ENCODE data around the gene IYD.

The IYD gene

GRCh38 chr6:150409576-150410066 is 40.8 kb downstream of the IYD start:
- no peak overlapping the region for H3K4me3 ChIP-seq (ENCODE audit: low read length, poor library complexity, severe bottlenecking)
- no peaks in the 10 kb centered on the region for H3K4me1 ChIP-seq (ENCODE audit: insufficient read depth, low read length, poor library complexity, severe bottlenecking)
- no peaks in the 10 kb centered on the region for H3K36me3 ChIP-seq (ENCODE audit: insufficient read depth, low read length)
- no peaks in the 10 kb centered on the region for H3K9me3 ChIP-seq (ENCODE audit: insufficient read depth, low read depth, low read length)
- H3K9me2 ChIP-seq (replicated peaks; ENCODE audit: low read depth, low read length), result no peaks in the 10 kb centered on the region
- H3K4me2 ChIP-seq (ENCODE audit: low read depth, low read length, poor library complexity, severe bottlenecking), result no peak overlapping the region
- TF ChIP-seq CTCF (conservative IDR thresholded peaks at IDR 0.05; ENCODE audit: low read length), result no peak
- no peak for TF ChIP-seq EZH2phosphoT487 (IDR thresholded peaks at IDR 0.05; ENCODE audit: borderline replicate concordance)
- no peaks in the 10 kb centered on the region for H3K27me3 ChIP-seq (ENCODE audit: insufficient read depth, low read length, poor library complexity, severe bottlenecking)
- H3K79me2 ChIP-seq (ENCODE audit: insufficient read depth, low read length), result no peaks in the 10 kb centered on the region
- no peaks in the 10 kb centered on the region for H3F3A ChIP-seq (ENCODE audit: low read depth)
- H4K20me1 ChIP-seq (ENCODE audit: insufficient read depth, low read length, poor library complexity, severe bottlenecking), result no peaks in the 10 kb centered on the region
- no peak overlapping the region for H2AFZ ChIP-seq (ENCODE audit: low read length)
- H3K9ac ChIP-seq (ENCODE audit: low read depth, low read length, poor library complexity, severe bottlenecking), result no peak overlapping the region

GRCh38 chr6:150410399-150410798 is 41.6 kb downstream of the IYD start:
- no peaks in the 10 kb centered on the region for H3K36me3 ChIP-seq (ENCODE audit: insufficient read depth, low read length)
- H3K27me3 ChIP-seq (ENCODE audit: insufficient read depth, low read length, poor library complexity, severe bottlenecking), result no peaks in the 10 kb centered on the region
- TF ChIP-seq EZH2phosphoT487 (IDR thresholded peaks at IDR 0.05; ENCODE audit: borderline replicate concordance), result no peak
- H3K4me1 ChIP-seq (ENCODE audit: insufficient read depth, low read length, poor library complexity, severe bottlenecking), result no peaks in the 10 kb centered on the region
- H2AFZ ChIP-seq (ENCODE audit: low read length), result no peak overlapping the region
- H3K9me3 ChIP-seq (ENCODE audit: insufficient read depth, low read depth, low read length), result no peaks in the 10 kb centered on the region
- H3K9ac ChIP-seq (ENCODE audit: low read depth, low read length, poor library complexity, severe bottlenecking), result no peak overlapping the region
- no peaks in the 10 kb centered on the region for H3F3A ChIP-seq (ENCODE audit: low read depth)
- H3K4me3 ChIP-seq (ENCODE audit: low read length, poor library complexity, severe bottlenecking), result no peak overlapping the region
- H3K4me2 ChIP-seq (ENCODE audit: low read depth, low read length, poor library complexity, severe bottlenecking), result no peak overlapping the region
- no peaks in the 10 kb centered on the region for H3K9me2 ChIP-seq (replicated peaks; ENCODE audit: low read depth, low read length)
- H3K79me2 ChIP-seq (ENCODE audit: insufficient read depth, low read length), result no peaks in the 10 kb centered on the region
- no peaks in the 10 kb centered on the region for H4K20me1 ChIP-seq (ENCODE audit: insufficient read depth, low read length, poor library complexity, severe bottlenecking)

- Histone ChIP-seq H3F3A (ENCODE audit: low read depth) (no peaks in the 10 kb centered on the region), H3K4me3 (ENCODE audit: low read length, poor library complexity, severe bottlenecking) (no peak overlapping the region), H3K4me2 (ENCODE audit: low read depth, low read length, poor library complexity, severe bottlenecking) (no peak overlapping the region), H3K4me1 (ENCODE audit: insufficient read depth, low read length, poor library complexity, severe bottlenecking) (no peaks in the 10 kb centered on the region), H3K9me3 (ENCODE audit: insufficient read depth, low read depth, low read length) (no peaks in the 10 kb centered on the region), H3K9ac (ENCODE audit: low read depth, low read length, poor library complexity, severe bottlenecking) (no peak overlapping the region), H2AFZ (ENCODE audit: low read length) (no peak overlapping the region), H4K20me1 (ENCODE audit: insufficient read depth, low read length, poor library complexity, severe bottlenecking) (no peaks in the 10 kb centered on the region), H3K36me3 (ENCODE audit: insufficient read depth, low read length) (no peaks in the 10 kb centered on the region), H3K79me2 (ENCODE audit: insufficient read depth, low read length) (no peaks in the 10 kb centered on the region), H3K27me3 (ENCODE audit: insufficient read depth, low read length, poor library complexity, severe bottlenecking) (no peaks in the 10 kb centered on the region), H3K9me2 (replicated peaks; ENCODE audit: low read depth, low read length) (no peaks in the 10 kb centered on the region)
- TF ChIP-seq EZH2phosphoT487 (IDR thresholded peaks at IDR 0.05; ENCODE audit: borderline replicate concordance) (no peak), CTCF (conservative IDR thresholded peaks at IDR 0.05; ENCODE audit: low read length) (no peak)
These were observed 42.1 kb downstream of the IYD start for GRCh38 chr6:150410906-150411305.

- Histone ChIP-seq H3K4me1 (ENCODE audit: insufficient read depth, low read length, poor library complexity, severe bottlenecking) (no peaks in the 10 kb centered on the region), H2AFZ (ENCODE audit: low read length) (no peak overlapping the region), H3F3A (ENCODE audit: low read depth) (no peaks in the 10 kb centered on the region), H4K20me1 (ENCODE audit: insufficient read depth, low read length, poor library complexity, severe bottlenecking) (no peaks in the 10 kb centered on the region), H3K79me2 (ENCODE audit: insufficient read depth, low read length) (no peaks in the 10 kb centered on the region), H3K4me2 (ENCODE audit: low read depth, low read length, poor library complexity, severe bottlenecking) (no peak overlapping the region), H3K9me3 (ENCODE audit: insufficient read depth, low read depth, low read length) (no peaks in the 10 kb centered on the region), H3K9me2 (replicated peaks; ENCODE audit: low read depth, low read length) (no peaks in the 10 kb centered on the region), H3K4me3 (ENCODE audit: low read length, poor library complexity, severe bottlenecking) (no peak overlapping the region), H3K36me3 (ENCODE audit: insufficient read depth, low read length) (no peaks in the 10 kb centered on the region), H3K9ac (ENCODE audit: low read depth, low read length, poor library complexity, severe bottlenecking) (no peak overlapping the region), H3K27me3 (ENCODE audit: insufficient read depth, low read length, poor library complexity, severe bottlenecking) (no peaks in the 10 kb centered on the region)
- no peak for TF ChIP-seq CTCF (conservative IDR thresholded peaks at IDR 0.05; ENCODE audit: low read length)
- TF ChIP-seq EZH2phosphoT487 (IDR thresholded peaks at IDR 0.05; ENCODE audit: borderline replicate concordance), result no peak
These were observed 43.4 kb downstream of the IYD start for GRCh38 chr6:150412221-150412620.

Measured in Loucy (cell line).